GM12891 (cell line): ENCODE results near the gene MAP3K1.

ENCODE experiments used
- PAX5 ChIP-seq: IDR thresholded peaks from 2 replicates; pipeline ENCODE4 v1.6.1; 2011; ENCODE audit warnings: low read length, moderate library complexity, mild to moderate bottlenecking; ENCODE audit not compliant: insufficient read depth, severe bottlenecking
- POLR2A ChIP-seq: IDR thresholded peaks from 2 replicates; pipeline ENCODE4 v1.6.1; 2011; ENCODE audit warnings: low read depth, low read length, control low read depth
- POLR2AphosphoS5 ChIP-seq: IDR thresholded peaks from 2 replicates; pipeline ENCODE4 v1.6.1; 2011; ENCODE audit warnings: low read depth, low read length, control low read depth
- POU2F2 ChIP-seq: IDR thresholded peaks from 2 replicates; pipeline ENCODE4 v1.6.1; 2011; ENCODE audit warnings: low read depth, mild to moderate bottlenecking, control low read depth, low read length, moderate library complexity
- SPI1 ChIP-seq: IDR thresholded peaks from 2 replicates; pipeline ENCODE4 v1.6.1; 2011; ENCODE audit warnings: low read depth, low read length, control low read depth
- TAF1 ChIP-seq: IDR thresholded peaks from 2 replicates; pipeline ENCODE4 v1.6.1; 2011; ENCODE audit warnings: low read depth, low read length, control low read depth

DNA sequence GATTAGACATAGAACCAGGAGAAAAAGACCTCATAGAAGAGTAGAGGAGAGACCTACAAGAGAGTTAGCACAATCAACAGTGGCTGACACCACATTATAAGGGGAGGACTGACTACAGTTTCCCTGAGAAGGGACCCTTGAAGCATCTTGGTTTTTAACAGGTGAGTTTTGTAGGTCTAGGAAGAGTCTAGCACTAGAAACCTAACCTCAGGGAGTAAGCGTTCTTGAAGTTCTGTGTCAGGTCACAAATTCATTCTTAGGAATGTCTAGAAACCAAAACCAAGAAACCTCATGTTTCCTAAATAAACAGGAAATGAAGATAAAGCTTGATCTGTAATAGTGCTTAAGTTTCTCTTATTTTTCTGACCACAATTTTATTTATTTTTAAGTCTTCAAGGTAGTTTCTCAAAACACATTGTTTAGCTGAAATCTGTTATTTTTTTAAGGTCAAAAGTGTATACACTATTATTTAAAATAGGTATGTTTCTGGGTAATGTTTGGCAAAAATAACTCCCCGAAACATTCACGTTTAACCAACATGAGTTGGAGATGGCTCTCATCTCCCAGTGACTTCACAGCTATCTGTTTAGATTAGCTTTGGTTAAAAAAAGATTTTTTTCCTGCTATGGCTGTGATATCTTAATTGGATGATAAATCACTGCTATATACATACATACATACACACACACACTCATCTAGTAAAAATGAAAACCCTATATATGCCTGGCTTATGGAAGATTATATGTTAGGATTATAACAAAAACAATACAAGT lies 37.1 kb downstream of the MAP3K1 start:
- TF ChIP-seq POLR2A (no peak), SPI1 (no peak), TAF1 (no peak), POLR2AphosphoS5 (no peak), POU2F2 (no peak), PAX5 (no peak)
